GM18498 (cell line): ENCODE measurements around the gene ZAR1L.

ENCODE experiments used
- ATAC-seq: cut with Tn5 transposase; IDR thresholded peaks from one replicate; pipeline ENCODE4 v1.9.1; 2021; ENCODE audit warnings: mild to moderate bottlenecking, moderate library complexity; ENCODE audit not compliant: unreplicated experiment

Gene ZAR1L

DNA sequence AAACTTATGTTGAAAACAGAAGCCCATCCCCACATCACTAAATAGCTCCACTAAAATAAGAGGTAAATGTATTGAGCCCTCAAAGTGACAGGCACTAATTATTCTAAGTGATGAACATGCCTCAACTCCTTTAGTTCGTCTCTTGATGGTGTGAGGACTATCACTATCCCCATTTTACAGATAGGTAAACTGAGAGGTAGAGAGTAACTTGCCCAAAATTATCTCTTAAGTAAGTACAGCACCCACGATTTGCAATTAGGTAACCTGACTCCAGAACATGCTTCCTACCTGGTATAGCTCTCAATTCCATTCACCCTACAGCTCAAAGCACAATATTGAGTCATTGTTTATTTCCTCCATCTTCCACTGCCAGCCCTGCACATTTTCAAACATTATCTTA, 12.7 kb downstream of the ZAR1L start:
- ATAC-seq, result no peak

DNA sequence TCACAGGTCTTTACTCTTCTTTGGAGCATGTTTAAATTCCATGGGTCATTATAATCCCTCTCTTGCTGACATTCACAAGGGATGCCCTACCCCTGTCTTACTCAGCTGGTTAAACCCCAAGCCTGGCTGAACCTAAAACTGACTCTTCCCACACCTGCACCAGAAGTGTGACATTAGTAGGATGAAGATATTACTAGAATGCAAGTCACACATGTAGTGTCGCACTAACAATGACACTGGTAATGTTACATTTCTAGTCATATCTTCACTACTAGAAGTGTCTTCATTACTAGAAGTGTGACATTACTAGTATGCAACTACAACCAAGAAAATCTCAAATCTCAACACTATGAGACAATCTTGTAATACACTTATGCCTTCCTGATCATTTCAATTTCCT, 14.2 kb downstream of the ZAR1L start:
- ATAC-seq, result no peak

GRCh38 chr13:32300406-32300805, 14.8 kb downstream of the ZAR1L start:
- no peak for ATAC-seq

DNA sequence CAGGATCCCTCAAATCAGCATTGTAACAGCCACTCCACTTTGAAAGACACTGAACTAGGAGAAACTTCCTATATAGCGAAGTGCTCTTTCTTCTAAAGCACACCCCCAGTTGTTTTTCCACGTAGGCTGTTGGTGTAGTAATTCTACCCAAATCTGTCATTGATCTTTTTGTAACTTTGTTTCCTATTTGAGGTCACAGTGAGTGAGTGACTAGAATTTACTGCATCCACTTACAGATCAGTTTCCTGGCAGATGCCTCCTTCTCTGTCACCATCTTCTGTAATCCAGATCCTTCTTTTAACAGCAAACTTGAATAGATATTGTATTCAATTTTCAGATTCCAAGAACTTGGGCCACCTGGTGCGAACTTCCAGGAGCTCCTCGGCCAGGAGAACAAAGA, 15.3 kb downstream of the ZAR1L start:
- no peak for ATAC-seq

DNA sequence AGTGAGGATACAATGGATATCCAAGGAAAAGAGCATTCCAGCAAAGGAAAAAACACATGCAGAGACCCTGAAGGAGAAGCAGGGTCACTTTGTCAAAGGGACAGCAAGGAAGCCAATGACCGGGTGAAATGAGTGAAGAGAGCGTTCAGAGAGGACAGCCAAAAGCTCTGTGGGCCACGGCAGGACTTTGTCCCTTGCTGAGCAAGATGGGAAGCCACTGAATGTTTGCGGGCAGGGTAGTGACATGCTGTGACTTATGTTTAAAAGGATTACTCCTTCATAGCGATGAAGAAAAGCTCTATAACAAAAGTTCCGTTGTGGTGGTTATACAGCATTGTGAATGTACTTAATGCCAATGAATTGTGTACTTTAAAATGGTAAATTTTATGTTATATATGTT, 16.5 kb downstream of the ZAR1L start:
- ATAC-seq, result no peak

GRCh38 chr13:32297206-32297605, 18.0 kb downstream of the ZAR1L start:
- no peak for ATAC-seq

DNA sequence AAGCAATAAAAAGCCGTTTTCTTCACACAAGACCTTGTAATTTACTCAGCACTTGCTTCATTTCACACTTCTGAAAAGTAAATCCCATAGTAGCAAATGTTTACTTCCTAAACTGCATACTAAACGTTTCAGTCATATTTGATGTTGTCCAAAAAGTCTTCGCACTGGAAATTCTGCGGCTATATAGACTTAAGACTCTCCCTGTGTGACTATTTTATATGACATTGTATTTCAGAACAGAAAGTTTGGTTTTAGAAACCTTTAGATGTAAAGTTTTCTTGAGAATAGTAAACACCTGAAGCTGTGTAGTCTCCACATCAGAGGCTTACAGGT, 29.6 kb downstream of the ZAR1L start:
- no peak for ATAC-seq

GRCh38 chr13:32284927-32285632, 30.1 kb downstream of the ZAR1L start:
- no peak for ATAC-seq

- ATAC-seq, result no peak
Measured at GRCh38 chr13:32282096-32282711, 33.0 kb downstream of the ZAR1L start.

GRCh38 chr13:32281096-32281495, 34.1 kb downstream of the ZAR1L start:
- ATAC-seq, result no peak

DNA sequence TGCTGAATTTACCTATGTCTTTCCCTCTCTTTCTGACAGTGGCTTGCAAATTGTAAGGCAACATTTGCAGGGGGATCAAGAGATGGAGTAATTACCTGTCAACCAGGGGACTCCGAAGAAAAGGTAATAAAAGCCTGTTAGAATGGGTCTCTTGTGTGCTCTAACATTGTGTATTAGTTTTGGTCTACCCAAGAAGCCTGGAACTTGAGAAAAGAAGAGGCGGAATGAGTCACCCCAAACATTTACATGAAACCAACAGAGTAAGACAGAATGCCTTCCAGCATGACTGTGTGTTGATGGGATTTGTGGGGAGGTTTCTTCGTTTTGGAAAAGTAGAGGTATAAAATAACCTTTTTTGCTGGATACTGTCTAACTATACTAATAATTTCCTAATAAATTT, 36.7 kb downstream of the ZAR1L start:
- no peak for ATAC-seq

DNA sequence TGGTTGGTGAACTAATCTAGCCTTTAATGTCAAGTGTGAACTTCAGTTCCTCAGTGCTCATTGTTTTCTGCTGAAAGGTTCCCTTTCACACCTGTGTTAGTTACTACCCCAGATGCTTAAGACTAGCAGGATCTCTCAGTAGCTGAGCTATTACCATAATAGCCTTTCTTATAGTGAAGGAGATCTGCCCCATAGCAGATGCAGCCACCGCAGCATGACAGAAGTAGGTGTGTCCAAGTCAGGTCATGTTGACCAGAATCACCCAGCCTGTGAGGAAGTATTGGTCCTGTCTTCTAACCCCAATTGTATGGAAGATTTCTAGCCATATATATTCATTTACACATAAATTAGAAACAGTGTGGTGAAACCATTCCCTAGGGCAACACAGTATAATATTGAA, 37.3 kb downstream of the ZAR1L start:
- ATAC-seq, result no peak

GRCh38 chr13:32272021-32272683, 43.0 kb downstream of the ZAR1L start:
- ATAC-seq, result no peak

DNA sequence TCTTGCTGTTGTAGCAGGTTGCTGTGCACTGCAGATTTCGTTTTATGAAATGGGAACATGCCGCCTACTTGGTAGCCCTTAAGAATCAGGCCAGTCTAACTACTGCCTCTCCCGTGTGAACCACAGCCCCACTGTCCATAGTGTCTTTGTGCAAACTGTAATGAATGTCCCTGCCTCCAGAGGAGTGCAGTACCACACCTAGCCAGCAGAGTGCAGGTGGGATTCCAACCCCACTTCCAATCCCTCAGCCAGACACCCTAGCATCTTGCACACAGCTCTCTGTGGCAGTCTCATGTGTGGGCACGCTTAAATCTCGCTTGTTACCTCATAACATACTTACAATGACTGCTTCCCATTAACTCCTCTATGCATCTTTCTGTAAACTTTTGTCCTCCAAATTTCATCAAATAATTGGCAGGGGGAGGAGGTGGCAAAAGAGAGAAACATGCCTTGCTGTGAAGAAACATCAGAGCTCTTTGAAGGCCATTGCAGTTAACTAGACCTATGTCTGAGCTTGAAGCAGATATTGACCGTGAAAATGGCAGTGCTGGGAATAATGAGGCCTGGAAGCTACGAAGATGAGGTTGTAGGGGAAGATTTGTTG, 47.2 kb downstream of the ZAR1L start:
- peak; percentile 91 for ATAC-seq

DNA sequence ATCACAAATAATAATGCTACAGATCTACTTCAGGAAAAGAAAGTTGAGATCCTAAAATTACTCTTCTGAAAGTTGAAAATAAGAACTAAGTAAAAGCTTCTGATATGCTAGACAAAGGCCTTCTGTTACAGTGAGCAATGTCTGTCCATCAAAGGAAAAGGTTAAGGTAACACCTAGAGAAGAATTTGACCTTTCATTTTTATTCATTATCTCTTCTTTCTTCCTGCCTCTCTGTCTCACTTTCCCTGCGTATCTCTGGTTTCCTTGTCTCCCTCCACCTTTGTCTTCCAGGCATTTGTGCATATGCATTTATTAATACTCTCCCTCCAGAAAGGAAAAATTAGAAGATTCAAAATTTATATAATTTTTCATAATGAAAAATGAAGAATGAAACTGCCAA, 49.0 kb downstream of the ZAR1L start:
- no peak for ATAC-seq

- ATAC-seq, result no peak
Measured at GRCh38 chr13:32265726-32266125, 49.4 kb downstream of the ZAR1L start.

DNA sequence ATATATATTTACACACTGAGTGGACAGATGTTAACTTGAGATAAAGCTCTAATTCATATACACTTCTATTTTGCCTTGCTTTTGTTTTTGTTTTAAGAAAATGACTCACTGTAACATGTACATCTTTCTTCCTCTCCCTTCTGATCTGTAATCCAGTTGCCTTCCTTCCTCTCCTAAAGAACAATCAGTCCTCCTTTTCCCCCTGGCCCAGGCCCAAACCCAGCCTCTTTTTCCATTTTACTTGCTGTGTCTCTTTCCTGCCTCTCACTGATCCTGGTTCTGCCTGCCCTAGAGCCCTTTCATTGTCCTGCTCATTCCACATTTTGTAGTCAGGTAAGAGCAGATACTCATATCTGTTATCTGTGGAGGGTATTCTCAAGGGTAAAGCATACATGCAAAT, 50.8 kb downstream of the ZAR1L start:
- ATAC-seq, result no peak

DNA sequence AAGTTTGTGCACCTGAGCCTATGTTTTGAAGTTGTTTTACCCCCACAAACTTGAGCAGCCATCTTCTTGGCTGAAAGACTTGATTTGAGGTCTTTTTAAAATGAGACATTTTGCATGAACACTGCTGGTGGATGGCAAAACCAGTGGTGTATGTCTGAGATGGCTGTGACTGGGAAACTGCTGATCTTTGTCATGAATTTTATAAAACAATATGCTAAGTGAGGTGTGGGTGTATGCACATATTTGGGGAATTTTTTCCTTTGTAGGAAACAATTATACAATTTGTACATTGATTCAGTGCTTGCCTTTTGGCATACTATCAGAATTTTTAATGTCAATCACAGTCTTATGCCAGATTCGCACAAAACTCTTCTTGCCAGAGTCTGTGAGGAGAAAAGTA, 52.5 kb downstream of the ZAR1L start:
- ATAC-seq, result no peak

DNA sequence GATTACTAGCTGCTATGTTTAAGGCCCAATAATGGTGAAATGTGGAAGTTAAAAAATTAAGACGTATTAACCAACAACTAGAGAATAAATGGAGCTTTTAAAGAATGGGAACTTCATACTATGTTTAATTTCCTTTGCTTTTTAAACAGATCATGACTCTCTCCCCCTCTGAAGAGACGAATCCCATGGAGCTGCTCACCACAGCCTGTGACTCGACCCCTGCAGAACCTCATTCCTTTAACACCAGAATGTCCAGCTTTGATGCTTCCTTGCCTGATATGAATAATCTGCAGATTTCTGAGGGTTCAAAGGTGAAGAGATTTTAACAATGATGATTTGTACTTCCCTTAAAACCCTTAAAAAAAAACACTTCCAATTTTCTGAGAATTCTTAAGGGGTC, 53.0 kb downstream of the ZAR1L start:
- no peak for ATAC-seq

DNA sequence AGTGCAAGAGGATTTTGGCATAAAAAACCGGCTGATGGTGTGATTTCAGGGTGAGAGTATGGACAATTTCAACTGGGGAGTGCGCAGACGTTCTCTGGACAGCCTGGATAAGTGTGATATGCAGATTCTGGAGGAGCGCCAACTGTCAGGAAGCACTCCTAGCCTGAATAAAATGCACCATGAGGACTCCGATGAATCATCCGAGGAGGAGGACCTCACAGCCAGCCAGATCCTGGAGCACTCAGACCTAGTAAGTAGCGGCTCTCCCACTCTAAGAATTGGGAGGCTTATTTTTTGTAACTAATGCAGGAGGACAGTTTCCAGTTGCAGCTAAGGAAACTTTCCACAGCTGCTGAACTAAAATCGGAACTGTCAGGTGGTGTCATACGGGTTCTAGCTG, 53.6 kb downstream of the ZAR1L start:
- no peak for ATAC-seq

- no peak for ATAC-seq
Measured at GRCh38 chr13:32259116-32259515, 56.0 kb downstream of the ZAR1L start.

DNA sequence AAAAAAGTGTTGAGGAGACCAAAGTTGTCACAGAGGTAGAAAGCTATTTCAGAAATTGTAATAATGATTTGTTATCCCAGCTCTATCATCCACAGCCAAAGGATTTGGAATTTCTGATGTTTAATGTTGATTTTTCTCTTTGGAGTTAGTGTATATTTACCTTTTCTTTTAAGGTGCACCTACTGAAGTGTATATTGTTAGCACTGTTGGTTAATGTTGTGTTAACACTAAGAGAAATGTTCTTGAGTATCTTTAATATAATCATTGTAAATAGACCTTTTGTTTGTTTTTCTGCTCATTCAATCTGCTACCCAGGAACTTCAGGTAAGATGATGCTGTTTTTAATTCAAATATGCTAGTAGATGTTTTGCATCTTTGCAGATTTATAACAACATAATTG, 57.5 kb downstream of the ZAR1L start:
- no peak for ATAC-seq
